Right ventricle myocardium inferior (tissue), 1 donor: Measurements from ENCODE around the gene LRRC8B. TPM values are rescaled to one million over a fixed set of nuclear protein-coding genes. Genes with fewer than 3 reads are reported as not detected.
"Not testable (repeated sequence)": the region's sequence is repeated elsewhere in the genome, so short reads cannot be mapped to it uniquely, and the experiment has no call there.

Source experiments
- ATAC-seq: fragments of 200-7000 bp; cut with Tn5 transposase; one replicate; pipeline ENCODE4 v1.9.1; 2020; ENCODE audit warnings: mild to moderate bottlenecking, moderate library complexity
- DNase-seq: peaks from one replicate; pipeline ENCODE4 v3.0.0; 2021; ENCODE audit errors: missing footprints
- intact Hi-C: fragments of 100-400 bp; cut with DNase I; formaldehyde crosslinking; loops from one replicate; pipeline ENCODE4 v1.11.0; 2022
- total RNA-seq: library from RNA; stranded (reverse); fragmentation: NEBNext Ultra II Directional; extraction: Animal tissue kit (Norgen Biotek cat#: 25700); gene quantifications from one replicate; pipeline ENCODE4 v1.2.1, GENCODE V29; 2021
- donor health status: DM: no; HTN: yes; CAD: no; lungs with severe emphysema.

Gene LRRC8B
- total RNA-seq, 1 donor from 2014 or later, result 3.8 TPM

- no peak for ATAC-seq
- no peak for DNase-seq
- intact Hi-C loops, result no loop called here
These were observed 43.2 kb downstream of the LRRC8B start for GRCh38 chr1:89567797-89568196.

GRCh38 chr1:89573410-89573809, 48.8 kb downstream of the LRRC8B start:
- no peak for DNase-seq
- intact Hi-C loops, result no loop called here
- no peak for ATAC-seq

DNA sequence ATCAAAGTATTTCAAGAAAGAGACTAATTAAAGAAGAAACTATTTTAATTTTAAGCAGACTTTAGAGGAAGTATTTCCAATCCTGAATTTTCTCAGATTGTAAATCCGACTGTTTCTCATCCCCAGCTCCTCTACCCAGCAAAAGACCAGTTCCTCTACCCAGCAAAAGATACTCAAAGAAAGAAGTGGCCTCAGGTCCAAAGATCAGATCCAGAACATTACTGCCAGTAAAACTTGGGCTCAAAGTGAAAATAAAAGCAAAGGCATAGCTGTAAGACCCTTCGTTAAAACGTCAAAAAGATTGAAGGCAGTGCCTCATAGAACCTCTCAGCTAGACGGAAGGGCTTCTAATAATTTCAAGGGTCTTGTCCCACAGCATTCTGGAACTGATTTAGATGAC, 50.0 kb downstream of the LRRC8B start:
- no peak for DNase-seq
- intact Hi-C loops, result no loop called here
- no peak for ATAC-seq

DNA sequence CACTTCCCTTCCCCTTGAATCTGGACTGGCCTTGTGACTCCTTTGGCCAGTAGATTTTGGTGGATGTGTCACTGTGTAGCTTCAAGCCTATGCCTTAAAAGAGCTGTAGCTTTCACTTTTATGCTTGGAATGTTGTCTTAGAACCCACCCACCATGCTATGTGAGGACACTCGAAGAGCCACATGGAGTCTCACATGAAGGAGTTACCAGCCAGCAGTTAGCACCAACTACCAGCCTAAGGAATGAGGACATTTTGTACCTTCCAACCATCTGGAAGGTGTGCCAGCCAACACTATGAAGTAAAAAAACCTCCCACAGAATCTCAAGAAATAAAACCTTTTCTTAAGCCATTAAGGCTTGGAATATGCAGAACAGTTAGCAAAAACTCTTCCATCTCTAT, 50.6 kb downstream of the LRRC8B start:
- intact Hi-C loops, result no loop called here
- ATAC-seq (no peak), DNase-seq (no peak)

DNA sequence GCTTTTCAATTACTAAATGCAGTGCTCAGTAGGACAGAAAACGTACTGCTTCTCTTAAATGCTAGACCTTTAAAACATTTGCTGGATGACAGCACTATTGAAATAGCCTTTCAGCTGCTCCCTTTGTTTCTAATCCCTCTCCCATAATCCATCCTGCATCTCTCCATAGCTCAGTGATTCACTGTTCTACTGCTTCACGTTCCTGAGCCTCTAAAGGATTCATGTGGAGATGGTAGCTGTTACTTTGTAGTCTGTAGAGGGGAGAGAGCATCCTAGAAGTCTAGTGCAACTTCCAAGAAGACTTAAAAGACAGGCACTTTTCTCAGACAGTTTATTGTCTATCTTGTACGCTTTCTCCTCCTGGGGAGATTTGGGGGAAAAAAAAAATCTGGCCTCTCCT, 51.4 kb downstream of the LRRC8B start:
- ATAC-seq (no peak), DNase-seq (no peak)
- intact Hi-C loops, result no loop called here

GRCh38 chr1:89578151-89578550, 53.5 kb downstream of the LRRC8B start:
- ATAC-seq (no peak), DNase-seq (no peak)
- intact Hi-C loops, result no loop called here

DNA sequence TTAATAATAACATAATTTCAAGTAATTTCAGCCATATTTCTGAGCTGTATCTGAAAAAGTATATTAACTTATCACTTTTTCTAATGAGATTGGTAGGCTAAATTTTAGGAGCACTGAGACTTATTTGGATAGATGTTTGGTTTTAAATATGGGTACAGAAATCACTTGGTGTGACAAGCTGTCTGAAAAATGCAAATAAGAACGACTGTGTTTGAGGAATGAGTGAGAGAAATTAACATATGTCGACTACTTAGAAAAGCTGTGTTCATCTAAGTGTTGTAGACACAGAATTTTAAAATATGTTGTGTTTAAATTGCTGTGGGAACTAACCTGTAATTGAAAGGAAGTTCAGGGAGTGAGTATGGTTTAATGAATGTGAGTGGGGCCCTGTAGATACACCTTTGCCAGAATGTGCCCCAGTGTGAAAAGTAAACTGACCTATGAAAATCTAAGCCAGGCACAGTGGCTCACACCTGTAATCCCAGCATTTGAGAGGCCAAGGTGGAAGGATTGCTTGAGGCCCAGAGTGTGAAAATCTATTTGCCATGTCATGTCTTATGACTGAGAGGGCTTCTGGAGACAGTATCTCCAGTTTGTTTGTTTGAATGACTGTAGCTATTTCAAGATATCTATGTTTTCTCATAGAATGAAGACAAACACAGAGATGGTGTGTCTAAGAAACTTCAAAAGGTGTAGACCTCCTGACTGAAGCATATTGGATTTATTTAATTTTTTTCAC, 54.5 kb downstream of the LRRC8B start:
- no peak for ATAC-seq
- intact Hi-C loops, result no loop called here

DNA sequence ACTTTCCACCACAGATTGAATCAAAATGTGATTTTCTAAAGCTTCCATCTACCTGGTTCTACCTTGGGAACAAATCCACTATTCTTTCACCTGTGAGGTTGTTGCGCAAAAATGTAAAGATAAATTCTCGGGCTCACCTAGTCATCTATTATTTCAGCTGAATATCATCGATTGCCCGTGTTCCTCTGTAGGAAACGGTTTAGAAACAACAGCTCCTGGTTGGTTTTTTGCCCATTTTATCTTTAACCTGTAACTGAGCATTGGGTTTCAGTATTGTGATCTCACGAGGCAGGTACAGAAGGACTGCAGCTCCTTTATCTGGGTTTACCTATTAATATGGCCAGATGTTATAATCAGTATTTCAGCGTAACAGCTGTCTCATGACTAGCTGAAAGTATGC, 55.4 kb downstream of the LRRC8B start:
- intact Hi-C loops, result no loop called here
- ATAC-seq (no peak), DNase-seq (no peak)

More for the DNA sequence above, 54.5 kb downstream of the LRRC8B start:
- DNase-seq, result no peak

DNA sequence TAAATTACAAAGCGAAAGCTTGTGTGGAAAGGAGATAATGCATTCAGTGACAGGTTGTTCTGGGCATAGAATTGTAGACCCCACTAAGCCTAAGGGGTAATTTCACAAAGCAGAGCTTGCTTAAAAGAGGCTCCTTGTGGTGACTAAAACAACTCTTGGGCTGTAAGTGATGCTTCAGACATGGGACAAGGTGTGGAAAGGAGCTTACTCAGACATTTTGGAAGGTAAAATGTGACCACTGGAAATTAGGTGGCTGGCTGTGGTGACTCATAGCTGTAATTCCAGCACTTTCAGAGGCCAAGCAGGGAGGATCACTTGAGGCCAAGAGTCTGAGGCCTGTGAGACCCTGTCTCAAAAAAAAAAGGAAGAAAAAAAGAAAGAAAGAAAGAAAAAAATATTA, 57.2 kb downstream of the LRRC8B start:
- no peak for DNase-seq
- no peak for ATAC-seq
- intact Hi-C loops, result no loop called here

DNA sequence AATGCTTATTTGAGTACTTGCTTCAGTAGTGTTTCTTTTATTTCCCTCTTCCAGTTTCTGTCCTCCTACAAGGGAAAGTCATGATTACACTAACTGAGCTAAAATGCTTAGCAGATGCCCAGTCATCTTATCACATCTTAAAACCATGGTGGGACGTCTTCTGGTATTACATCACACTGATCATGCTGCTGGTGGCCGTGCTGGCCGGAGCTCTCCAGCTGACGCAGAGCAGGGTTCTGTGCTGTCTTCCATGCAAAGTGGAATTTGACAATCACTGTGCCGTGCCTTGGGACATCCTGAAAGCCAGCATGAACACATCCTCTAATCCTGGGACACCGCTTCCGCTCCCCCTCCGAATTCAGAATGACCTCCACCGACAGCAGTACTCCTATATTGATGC, 57.9 kb downstream of the LRRC8B start:
- ATAC-seq (no peak), DNase-seq (no peak)
- intact Hi-C loops, result no loop called here

GRCh38 chr1:89584211-89584610, 59.6 kb downstream of the LRRC8B start:
- DNase-seq (no peak), ATAC-seq (no peak)
- intact Hi-C loops, result no loop called here

- ATAC-seq, result no peak
- no peak for DNase-seq
- intact Hi-C loops, result no loop called here
These were observed 60.2 kb downstream of the LRRC8B start for GRCh38 chr1:89584781-89585180.

- no peak for ATAC-seq
- intact Hi-C loops, result no loop called here
- DNase-seq, result no peak
These were observed 63.1 kb downstream of the LRRC8B start for GRCh38 chr1:89587729-89588161.

DNA sequence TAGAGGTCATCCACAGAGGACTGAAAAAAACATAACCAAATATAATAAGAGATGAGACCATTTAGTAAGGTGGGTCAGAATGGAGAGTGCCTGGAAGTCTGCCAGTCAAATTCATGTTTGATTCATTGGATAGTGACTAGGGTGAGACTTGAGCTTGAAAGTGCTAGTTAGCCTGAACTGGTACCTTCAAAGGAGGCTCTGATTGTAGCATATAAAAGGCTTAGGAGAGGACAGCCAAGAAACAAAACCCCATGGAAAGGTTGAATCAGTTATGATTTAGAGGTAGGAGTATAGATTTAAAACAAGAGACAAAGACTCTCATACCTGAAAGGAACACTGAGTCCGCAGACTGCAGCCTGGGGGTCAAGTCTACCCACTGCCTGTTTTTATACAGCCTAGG, 63.9 kb downstream of the LRRC8B start:
- intact Hi-C loops, result no loop called here
- ATAC-seq (no peak), DNase-seq (no peak)

GRCh38 chr1:89589515-89589914, 64.9 kb downstream of the LRRC8B start:
- no peak for DNase-seq
- no peak for ATAC-seq
- intact Hi-C loops, result no loop called here

DNA sequence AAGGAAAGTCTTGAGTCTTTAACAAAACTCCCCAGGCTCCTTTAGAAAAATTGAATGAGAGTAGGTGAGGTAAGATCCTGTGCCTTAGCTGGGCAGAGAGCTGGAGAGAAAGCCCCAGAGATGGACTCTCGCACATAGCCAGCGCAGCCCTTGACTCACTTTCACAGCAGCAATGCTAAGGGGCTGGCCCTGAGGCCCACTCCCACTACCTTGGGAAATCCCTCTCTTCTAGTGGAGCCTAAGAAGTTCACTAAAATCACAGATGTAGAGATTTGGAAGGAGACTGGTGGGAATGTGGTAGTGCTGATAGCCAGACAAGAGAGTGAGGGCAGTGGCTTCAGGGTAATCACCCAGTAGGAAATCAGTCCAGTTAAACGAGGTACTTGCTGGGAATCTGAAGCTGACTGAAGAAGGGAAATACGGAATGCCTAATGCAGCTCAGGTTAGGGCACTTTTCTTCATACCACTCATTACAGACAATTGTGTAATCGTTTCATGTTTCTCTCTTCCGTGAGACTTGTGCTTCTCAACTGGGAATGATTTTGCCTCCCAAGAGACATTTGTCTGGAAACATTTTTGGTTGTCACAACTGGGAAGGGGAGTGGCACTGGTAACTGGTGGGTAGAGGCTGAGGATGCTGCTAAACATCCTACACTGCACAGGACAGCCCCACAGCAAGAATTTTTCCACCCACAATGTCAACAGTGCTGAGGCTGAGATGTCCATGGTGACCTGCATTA, 65.9 kb downstream of the LRRC8B start:
- DNase-seq (no peak), ATAC-seq (no peak)
- intact Hi-C loops, result no loop called here

DNA sequence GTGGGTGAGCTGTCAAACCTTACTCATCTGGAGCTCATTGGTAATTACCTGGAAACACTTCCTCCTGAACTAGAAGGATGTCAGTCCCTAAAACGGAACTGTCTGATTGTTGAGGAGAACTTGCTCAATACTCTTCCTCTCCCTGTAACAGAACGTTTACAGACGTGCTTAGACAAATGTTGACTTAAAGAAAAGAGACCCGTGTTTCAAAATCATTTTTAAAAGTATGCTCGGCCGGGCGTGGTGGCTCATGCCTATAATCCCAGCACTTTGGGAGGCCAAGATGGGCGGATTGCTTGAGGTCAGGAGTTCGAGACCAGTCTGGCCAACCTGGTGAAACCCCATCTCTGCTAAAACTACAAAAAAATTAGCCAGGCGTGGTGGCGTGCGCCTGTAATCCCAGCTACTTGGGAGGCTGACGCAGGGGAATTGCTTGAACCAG, 68.3 kb downstream of the LRRC8B start:
- DNase-seq, ATAC-seq, intact Hi-C loops: not testable (repeated sequence)

DNA sequence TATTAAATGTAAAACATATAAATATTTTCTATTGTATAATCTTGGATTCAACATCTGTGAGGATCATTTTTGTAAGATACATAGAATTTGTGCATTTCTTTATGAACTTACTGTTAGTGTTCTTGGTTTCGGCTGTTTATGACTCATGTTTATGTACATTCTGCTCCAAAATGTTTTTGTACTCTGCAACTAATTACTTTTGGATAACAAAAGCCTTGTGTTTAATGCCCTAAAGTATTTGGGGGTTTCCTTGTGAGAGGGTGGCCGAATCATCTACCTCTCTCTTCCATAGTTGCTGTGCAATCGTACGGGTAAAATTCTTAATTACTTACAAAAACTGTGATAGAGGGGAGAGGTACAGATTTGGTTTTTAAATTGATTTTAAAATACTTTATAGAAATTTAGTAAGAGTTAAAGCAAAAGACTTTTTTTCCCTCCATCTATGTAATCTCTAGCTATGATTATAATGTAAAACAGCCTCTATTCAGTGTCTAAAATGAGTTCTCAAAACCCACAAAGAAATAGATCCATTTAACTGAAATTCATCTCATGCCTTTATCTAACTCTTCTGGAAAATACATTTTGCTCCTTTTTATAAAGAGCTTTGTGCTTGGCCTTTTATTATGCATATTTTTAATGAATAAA, 69.6 kb downstream of the LRRC8B start:
- intact Hi-C loops, result no loop called here
- DNase-seq (no peak), ATAC-seq (no peak)

DNA sequence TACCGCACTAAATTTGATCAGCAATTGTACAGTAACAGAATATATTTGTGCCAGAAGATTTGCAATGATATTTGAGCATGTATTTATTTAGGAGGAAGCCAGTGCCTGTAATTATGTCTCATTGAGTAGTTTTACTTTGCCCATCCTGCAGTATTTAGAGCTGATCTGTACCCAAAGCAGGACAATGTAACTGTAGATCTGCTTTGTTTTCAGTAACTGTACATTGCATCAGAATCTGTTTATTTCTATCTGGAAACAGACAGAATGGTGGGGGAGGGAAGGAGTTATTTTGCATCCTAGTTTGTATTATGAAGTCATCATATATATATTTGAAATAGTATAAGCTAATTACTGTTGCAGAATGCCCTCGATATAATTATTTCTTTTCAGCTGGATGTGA, 72.1 kb downstream of the LRRC8B start:
- no peak for ATAC-seq
- intact Hi-C loops, result loop anchor here (5.0 kb wide), 1 partner anchor 79 kb away; no protein-coding TSS in a partner anchor
- DNase-seq, result no peak
